Uterus (tissue), 4 donors: Measurements from ENCODE around the gene MAP2K7. TPM values are rescaled to one million over a fixed set of nuclear protein-coding genes. Genes with fewer than 3 reads are reported as not detected.

Experiments
- DNase-seq, 2 donors: peaks; one replicate each; pipeline ENCODE4 v3.0.0-alpha.2; 2019 to 2020
- H3K27ac ChIP-seq, 2 donors: fragments of 200-600 bp; sonication (generic); 1 replicate in 1 of 2; 2 replicates in 1 of 2; pipeline ENCODE4 v1.5.1; 2016 to 2018
- H3K27me3 ChIP-seq, 2 donors: fragments of 200-600 bp; sonication (generic); one replicate each; pipeline ENCODE4 v1.5.1; 2018 to 2019; ENCODE audit warnings: control low read depth in 1 of 2
- H3K36me3 ChIP-seq, 2 donors: fragments of 200-600 bp; sonication (generic); one replicate each; pipeline ENCODE4 v1.5.1; 2019; ENCODE audit warnings: control low read depth in 1 of 2
- H3K4me1 ChIP-seq, 2 donors: fragments of 200-600 bp; sonication (generic); one replicate each; pipeline ENCODE4 v1.5.1; 2018 to 2019; ENCODE audit warnings: control low read depth in 1 of 2
- H3K4me3 ChIP-seq, 2 donors: fragments of 200-600 bp; sonication (generic); 1 replicate in 1 of 2; 2 replicates in 1 of 2; pipeline ENCODE4 v1.5.1; 2018 to 2019; ENCODE audit warnings: mild to moderate bottlenecking in 1 of 2
- H3K9me3 ChIP-seq, 2 donors: fragments of 200-600 bp; sonication (generic); one replicate each; pipeline ENCODE4 v1.5.1; 2019; ENCODE audit warnings: control low read depth in 1 of 2
- POLR2A ChIP-seq, 2 donors: fragments of 450-650 bp; IDR thresholded peaks; one replicate each; pipeline ENCODE4 v1.6.1; 2016; ENCODE audit warnings: antibody characterized with exemption in 2 of 2, mild to moderate bottlenecking in 1 of 2, moderate library complexity in 1 of 2
- intact Hi-C: fragments of 100-400 bp; cut with DNase I; formaldehyde crosslinking; loops from one replicate; pipeline ENCODE4 v1.15.1; 2023; ENCODE audit warnings: low total_unique reads
- total RNA-seq, 4 donors: library from RNA; depleted of rRNA in 3 of 4; stranded (reverse); fragments of >200 nt in 3 of 4; gene quantifications; one replicate each; pipeline versions ENCODE4 v1.1.0 to v1.2.4, GENCODE V29; 2014 to 2023
- TF ChIP-seq, protein P1 (sequence below), 4 experiments: fragments of 200-600 bp in 2 of 4; fragments of 450-650 bp in 2 of 4; sonication (generic) in 2 of 4; IDR thresholded peaks; one replicate each; pipeline ENCODE4 v1.5.1; 2016 to 2019; ENCODE audit warnings: antibody characterized with exemption in 4 of 4, mild to moderate bottlenecking in 2 of 4, moderate library complexity in 1 of 4
- donor health status: DM: yes; HTN: yes; CAD: no.

Gene MAP2K7
- total RNA-seq, 4 donors from 2014 or later = 0.59 to 40.2 (median 9.4) TPM

DNA sequence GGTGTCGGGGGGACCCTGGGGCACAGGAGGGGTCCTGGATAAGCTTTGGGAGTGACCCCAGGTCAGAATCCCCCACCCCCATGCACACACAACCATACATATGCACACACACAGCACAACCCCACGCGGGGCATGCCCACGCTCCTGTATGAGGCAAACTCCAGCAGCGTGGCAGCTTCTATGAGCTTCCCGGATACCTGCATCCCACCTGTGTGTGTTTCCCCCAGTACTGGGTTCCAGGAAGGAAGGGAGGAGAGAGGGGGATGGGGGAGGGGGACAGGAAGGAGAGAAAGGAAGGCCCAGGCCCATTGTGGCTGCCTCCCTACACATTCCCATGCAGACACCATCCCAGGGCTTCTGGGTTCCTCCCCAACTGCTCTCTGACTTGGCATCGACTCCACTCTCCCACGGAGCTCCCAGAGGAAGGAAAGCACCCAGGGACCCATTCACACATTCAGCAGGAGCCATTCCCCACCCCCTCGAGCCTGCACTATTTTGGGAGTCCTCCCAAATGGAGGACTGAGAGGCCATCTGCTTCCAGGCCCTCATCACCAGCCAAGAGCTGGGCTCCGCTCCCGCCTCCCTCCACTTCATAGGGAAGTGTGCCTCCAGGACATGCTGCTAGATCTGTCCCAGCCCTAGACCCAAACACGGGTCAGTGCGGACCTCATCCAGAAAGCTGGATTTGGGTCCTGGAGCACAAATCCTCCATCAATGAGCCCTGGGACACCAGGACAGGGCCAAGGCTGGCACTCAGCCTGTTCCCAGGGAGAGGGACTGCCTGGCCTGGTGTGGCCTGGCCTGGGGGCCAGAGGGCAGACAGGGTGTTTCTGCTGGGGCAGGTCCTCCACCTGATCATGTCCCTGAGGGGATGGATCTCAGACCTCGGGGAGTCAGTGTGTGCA, 42.7 kb upstream of the MAP2K7 start:
- Histone ChIP-seq H3K4me1 (no peaks in the 10 kb centered on the region), H3K27me3 (no peaks in the 10 kb centered on the region), H3K9me3 (no peaks in the 10 kb centered on the region), H3K36me3 (no peaks in the 10 kb centered on the region), H3K27ac (no peak overlapping the region), H3K4me3 (no peak overlapping the region)
- DNase-seq = no peak
- intact Hi-C loops = no loop called here
- TF ChIP-seq, protein P1, sequence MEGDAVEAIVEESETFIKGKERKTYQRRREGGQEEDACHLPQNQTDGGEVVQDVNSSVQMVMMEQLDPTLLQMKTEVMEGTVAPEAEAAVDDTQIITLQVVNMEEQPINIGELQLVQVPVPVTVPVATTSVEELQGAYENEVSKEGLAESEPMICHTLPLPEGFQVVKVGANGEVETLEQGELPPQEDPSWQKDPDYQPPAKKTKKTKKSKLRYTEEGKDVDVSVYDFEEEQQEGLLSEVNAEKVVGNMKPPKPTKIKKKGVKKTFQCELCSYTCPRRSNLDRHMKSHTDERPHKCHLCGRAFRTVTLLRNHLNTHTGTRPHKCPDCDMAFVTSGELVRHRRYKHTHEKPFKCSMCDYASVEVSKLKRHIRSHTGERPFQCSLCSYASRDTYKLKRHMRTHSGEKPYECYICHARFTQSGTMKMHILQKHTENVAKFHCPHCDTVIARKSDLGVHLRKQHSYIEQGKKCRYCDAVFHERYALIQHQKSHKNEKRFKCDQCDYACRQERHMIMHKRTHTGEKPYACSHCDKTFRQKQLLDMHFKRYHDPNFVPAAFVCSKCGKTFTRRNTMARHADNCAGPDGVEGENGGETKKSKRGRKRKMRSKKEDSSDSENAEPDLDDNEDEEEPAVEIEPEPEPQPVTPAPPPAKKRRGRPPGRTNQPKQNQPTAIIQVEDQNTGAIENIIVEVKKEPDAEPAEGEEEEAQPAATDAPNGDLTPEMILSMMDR (IDR thresholded peaks at IDR 0.05) = no peak
- no peak for TF ChIP-seq POLR2A (IDR thresholded peaks at IDR 0.05)

DNA sequence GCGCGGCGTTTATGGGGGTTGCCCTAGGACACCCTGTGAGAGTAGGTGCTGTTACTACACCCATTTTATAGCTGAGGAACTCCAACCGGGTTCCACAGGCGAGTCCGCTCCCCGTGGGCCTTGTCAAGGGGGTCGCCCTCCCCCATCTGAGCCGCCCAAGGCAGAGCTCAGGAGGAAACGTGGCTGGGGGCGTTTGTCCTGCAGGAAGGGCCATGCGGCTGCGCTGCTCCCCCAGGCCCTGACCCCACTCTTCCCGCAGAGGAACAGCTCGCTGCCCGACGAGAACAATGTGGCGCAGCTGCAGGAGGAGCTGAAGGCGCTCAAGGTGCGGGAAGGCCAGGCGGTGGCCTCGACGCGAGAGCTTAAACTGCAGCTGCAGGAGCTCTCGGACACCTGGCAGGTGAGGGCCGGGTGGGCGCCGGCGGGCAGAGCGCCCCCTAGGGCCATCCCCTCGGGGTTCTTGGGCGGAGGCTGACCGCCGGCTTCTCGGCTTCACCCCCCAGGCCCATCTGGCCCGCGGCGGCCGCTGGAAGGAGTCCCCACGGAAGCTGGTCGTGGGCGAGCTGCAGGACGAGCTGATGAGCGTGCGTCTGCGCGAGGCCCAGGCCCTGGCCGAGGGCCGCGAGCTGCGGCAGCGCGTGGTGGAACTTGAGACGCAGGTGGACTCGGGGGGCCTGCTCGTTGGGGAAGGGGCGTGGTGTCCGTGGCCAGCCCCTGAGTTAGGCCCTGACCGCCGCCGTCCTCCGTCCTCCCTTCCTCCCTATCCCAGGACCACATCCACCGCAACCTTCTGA, 41.9 kb upstream of the MAP2K7 start:
- Histone ChIP-seq H3K27ac (no peak overlapping the region), H3K9me3 (no peaks in the 10 kb centered on the region), H3K4me3 (no peak overlapping the region), H3K36me3 (no peaks in the 10 kb centered on the region), H3K27me3 (no peaks in the 10 kb centered on the region), H3K4me1 (no peaks in the 10 kb centered on the region)
- TF ChIP-seq, protein P1 (IDR thresholded peaks at IDR 0.05) = no peak
- TF ChIP-seq POLR2A (IDR thresholded peaks at IDR 0.05) = no peak
- DNase-seq = no peak
- intact Hi-C loops = no loop called here

DNA sequence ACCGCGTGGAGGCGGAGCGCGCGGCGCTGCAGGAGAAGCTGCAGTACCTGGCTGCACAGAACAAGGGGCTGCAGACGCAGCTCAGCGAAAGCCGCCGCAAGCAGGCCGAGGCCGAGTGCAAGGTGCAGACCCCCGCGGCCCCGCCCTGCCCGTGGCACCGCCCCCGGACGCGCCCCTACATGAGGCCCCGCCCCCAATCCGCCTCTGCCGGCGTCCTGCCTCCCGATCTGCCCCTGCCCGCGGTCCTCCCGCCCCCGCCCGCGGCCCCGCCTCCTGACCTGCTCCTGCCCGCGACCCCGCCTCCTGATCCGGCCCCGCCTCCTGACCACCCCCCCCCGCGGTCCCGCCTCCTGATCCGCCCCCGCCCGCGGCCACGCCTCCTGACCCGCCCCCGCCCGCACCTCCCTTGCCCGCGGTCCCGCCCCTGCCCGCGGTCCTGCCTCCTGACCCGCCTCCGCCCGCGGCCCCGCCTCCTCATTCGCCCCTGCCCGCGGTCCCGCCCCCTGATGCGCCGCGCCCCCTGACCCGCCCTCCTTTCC, 41.2 kb upstream of the MAP2K7 start:
- DNase-seq = no peak
- H3K9me3 ChIP-seq = no peaks in the 10 kb centered on the region
- no peak overlapping the region for H3K27ac ChIP-seq
- no peaks in the 10 kb centered on the region for H3K27me3 ChIP-seq
- intact Hi-C loops = no loop called here
- H3K36me3 ChIP-seq = no peaks in the 10 kb centered on the region
- no peaks in the 10 kb centered on the region for H3K4me1 ChIP-seq
- TF ChIP-seq, protein P1 (IDR thresholded peaks at IDR 0.05) = no peak
- TF ChIP-seq POLR2A (IDR thresholded peaks at IDR 0.05) = no peak
- H3K4me3 ChIP-seq = no peak overlapping the region

DNA sequence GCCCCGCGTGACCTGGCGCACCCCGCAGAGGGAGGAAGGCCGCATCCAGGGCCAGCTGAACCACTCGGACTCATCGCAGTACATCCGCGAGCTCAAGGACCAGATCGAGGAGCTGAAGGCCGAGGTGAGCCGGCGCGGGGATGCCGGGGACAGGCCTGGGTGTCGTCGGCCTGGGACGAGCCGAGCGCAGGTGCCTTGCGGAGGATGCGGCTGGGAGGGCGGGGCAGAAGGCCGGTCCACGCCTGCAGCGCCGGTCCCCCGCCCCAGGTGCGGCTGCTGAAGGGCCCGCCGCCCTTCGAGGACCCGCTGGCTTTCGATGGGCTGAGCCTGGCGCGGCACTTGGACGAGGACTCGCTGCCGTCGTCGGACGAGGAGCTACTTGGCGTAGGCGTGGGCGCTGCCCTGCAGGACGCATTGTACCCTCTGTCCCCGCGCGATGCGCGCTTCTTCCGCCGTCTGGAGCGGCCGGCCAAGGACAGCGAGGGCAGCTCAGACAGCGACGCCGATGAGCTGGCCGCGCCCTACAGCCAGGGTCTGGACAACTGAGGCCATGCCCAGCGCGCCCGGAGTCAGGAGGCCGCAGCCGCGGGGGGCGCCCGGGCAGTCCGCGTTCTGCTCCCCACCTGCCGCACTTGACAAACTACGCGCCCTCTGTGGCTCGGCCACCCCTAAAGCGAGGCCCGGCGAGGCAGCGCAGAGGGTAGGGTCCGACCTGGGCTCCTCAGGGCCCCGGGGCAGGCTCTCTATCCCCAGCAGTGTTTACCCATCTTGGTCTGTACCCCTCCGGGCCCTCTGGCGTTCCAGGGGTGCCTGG, 40.3 kb upstream of the MAP2K7 start:
- no peaks in the 10 kb centered on the region for H3K9me3 ChIP-seq
- H3K36me3 ChIP-seq = no peaks in the 10 kb centered on the region
- intact Hi-C loops = no loop called here
- no peak for TF ChIP-seq POLR2A (IDR thresholded peaks at IDR 0.05)
- TF ChIP-seq, protein P1 (IDR thresholded peaks at IDR 0.05) = no peak
- DNase-seq = no peak
- no peaks in the 10 kb centered on the region for H3K27me3 ChIP-seq
- no peak overlapping the region for H3K4me3 ChIP-seq
- no peak overlapping the region for H3K27ac ChIP-seq
- peaks cover 0 to 1% of the 10 kb centered on the region in 2 donors for H3K4me1 ChIP-seq
